Natural killer cell treated with Interleukin-12 subunit alpha and Interleukin-12 subunit beta and Interleukin-15 and Interleukin-18, amount 100 ng/mL, for 72 hours (primary cell): ENCODE data around the gene GPR25. TPM values are rescaled to one million over a fixed set of nuclear protein-coding genes. Genes with fewer than 3 reads are reported as not detected.

Experiments used
- ATAC-seq, 2 donors: fragments of 150-1000 bp; cut with Tn5 transposase in 1 of 2; sonication (Bioruptor Pico), chemical (Tn5 transposase) in 1 of 2; 2 replicates each; pipeline ENCODE4 v1.10.0; 2021
- DNase-seq: peaks from one replicate; pipeline ENCODE4 v3.0.0; 2022; ENCODE audit warnings: low spot score
- H3K27ac Mint-ChIP-seq, 2 donors: 1 replicate in 1 of 2; 2 replicates in 1 of 2; pipeline ENCODE4 v1.8.0; 2022; ENCODE audit warnings: mixed read lengths in 2 of 2, mild to moderate bottlenecking in 1 of 2, moderate library complexity in 1 of 2
- H3K27me3 Mint-ChIP-seq, 2 donors: 1 replicate in 1 of 2; 2 replicates in 1 of 2; pipeline ENCODE4 v1.8.0; 2022; ENCODE audit warnings: mixed read lengths in 2 of 2
- H3K36me3 Mint-ChIP-seq: one replicate; pipeline ENCODE4 v1.8.0; 2022; ENCODE audit warnings: mixed read lengths
- H3K4me1 Mint-ChIP-seq, 2 donors: 1 replicate in 1 of 2; 2 replicates in 1 of 2; pipeline ENCODE4 v1.8.0; 2022; ENCODE audit warnings: low read depth in 2 of 2, mixed read lengths in 2 of 2, mild to moderate bottlenecking in 1 of 2
- H3K4me3 Mint-ChIP-seq: one replicate; pipeline ENCODE4 v1.8.0; 2022; ENCODE audit warnings: mixed read lengths
- H3K9me3 Mint-ChIP-seq: 2 replicates; pipeline ENCODE4 v1.8.0; 2022; ENCODE audit warnings: mixed read lengths
- total RNA-seq, 2 donors: library from RNA; stranded (reverse); gene quantifications; one replicate each; pipeline ENCODE4 v1.2.3, GENCODE V29; 2022

The GPR25 gene
- total RNA-seq, 2 donors from 2014 or later, result not detected

- peaks cover 0 to 2% of the 10 kb centered on the region in 2 donors for H3K4me1 Mint-ChIP-seq
- H3K4me3 Mint-ChIP-seq, result no peak overlapping the region
- H3K27ac Mint-ChIP-seq, result no peak overlapping the region
- no peak for DNase-seq
- no peaks in the 10 kb centered on the region for H3K27me3 Mint-ChIP-seq
- no peak for ATAC-seq
- no peaks in the 10 kb centered on the region for H3K36me3 Mint-ChIP-seq
- no peaks in the 10 kb centered on the region for H3K9me3 Mint-ChIP-seq
Observed at GRCh38 chr1:200917291-200917817, 44.6 kb downstream of the GPR25 start.

DNA sequence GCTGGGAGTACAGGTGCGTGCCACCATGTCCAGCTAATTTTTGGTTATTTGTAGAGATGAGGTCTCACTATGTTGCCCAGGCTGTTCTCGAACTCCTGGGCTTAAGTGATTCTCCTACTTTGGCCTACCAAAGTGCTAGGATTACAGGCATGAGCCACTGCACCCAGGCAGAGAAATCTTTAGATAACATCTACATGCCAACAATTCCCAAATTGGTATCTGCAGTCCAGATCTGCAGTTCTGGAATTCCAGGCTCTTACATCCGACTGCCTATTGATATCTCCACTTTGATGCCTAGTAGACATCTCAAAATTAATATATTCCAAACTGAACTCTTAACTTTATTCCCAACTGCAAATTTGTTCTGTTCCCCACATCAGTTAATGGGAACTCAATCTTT lies 45.2 kb downstream of the GPR25 start:
- Mint-ChIP-seq H3K4me1 (peaks cover 0 to 2% of the 10 kb centered on the region in 2 donors), H3K4me3 (no peak overlapping the region), H3K9me3 (no peaks in the 10 kb centered on the region), H3K27ac (no peak overlapping the region), H3K27me3 (peaks cover 0 to 1% of the 10 kb centered on the region in 2 donors), H3K36me3 (no peaks in the 10 kb centered on the region)
- no peak for ATAC-seq
- no peak for DNase-seq

- ATAC-seq, result no peak
- Mint-ChIP-seq H3K4me3 (no peak overlapping the region), H3K9me3 (no peaks in the 10 kb centered on the region), H3K4me1 (peaks cover 0 to 2% of the 10 kb centered on the region in 2 donors), H3K27me3 (peaks cover 0 to 3% of the 10 kb centered on the region in 2 donors), H3K36me3 (no peaks in the 10 kb centered on the region), H3K27ac (no peak overlapping the region)
- no peak for DNase-seq
Observed at GRCh38 chr1:200919386-200919785, 46.6 kb downstream of the GPR25 start.

- Mint-ChIP-seq H3K27me3 (peaks cover 0 to 3% of the 10 kb centered on the region in 2 donors), H3K4me1 (peaks cover 5 to 7% of the 10 kb centered on the region in 2 donors), H3K36me3 (no peaks in the 10 kb centered on the region), H3K4me3 (no peak overlapping the region), H3K9me3 (no peaks in the 10 kb centered on the region), H3K27ac (no peak overlapping the region)
- ATAC-seq (no peak), DNase-seq (no peak)
Observed at GRCh38 chr1:200921571-200922110, 48.9 kb downstream of the GPR25 start.

DNA sequence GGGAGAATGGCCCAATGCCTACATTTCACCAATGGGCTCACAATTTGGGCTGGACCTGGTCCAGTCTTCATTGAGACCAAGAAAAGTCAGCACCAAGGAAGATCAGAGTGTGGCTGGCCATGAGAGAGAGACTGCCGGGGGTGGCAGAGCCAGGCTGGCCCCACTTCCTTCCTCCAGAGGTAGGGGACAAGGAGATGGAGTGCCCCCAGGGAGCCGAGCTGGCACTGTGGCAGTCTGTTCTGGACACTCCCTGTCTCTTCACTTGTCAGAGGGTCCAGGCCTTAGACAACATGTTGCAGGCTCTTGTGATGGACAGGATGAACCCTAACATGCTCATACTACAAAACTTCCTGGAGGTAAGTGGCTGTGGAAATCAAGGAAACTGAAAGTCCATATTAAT lies 49.6 kb downstream of the GPR25 start:
- H3K4me1 Mint-ChIP-seq, result peaks cover 5 to 7% of the 10 kb centered on the region in 2 donors
- H3K27me3 Mint-ChIP-seq, result peaks cover 0 to 3% of the 10 kb centered on the region in 2 donors
- H3K4me3 Mint-ChIP-seq, result no peak overlapping the region
- H3K27ac Mint-ChIP-seq, result no peak overlapping the region
- H3K36me3 Mint-ChIP-seq, result no peaks in the 10 kb centered on the region
- DNase-seq (no peak), ATAC-seq (no peak)
- no peaks in the 10 kb centered on the region for H3K9me3 Mint-ChIP-seq

DNA sequence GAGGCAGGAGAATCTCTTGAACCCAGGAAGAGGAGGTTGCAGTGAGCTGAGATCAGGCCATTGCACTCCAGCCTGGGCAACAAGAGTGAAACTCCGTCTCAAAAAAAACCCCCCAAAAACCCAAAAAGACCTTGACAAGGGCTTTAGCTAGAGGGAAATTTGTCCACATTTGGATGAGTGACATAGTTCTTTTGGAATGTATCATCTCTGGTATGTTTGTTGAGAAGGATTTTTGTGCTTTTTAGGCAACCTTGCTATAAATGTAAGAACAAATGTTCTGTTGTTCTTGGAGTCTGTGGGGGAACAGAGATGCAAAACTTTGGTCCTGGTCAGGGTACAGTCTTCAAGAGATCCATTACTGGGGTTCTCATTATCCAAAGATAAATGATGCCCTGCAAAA lies 50.8 kb downstream of the GPR25 start:
- Mint-ChIP-seq H3K27me3 (peaks cover 0 to 3% of the 10 kb centered on the region in 2 donors), H3K27ac (no peak overlapping the region), H3K4me1 (peaks cover 5 to 7% of the 10 kb centered on the region in 2 donors), H3K9me3 (no peaks in the 10 kb centered on the region), H3K36me3 (no peaks in the 10 kb centered on the region), H3K4me3 (no peak overlapping the region)
- no peak for ATAC-seq
- no peak for DNase-seq

Other genes with a start within 250 kb of the GPR25 start
- 10 to 100 TPM; 24.3 to 27.5 TPM for gene DDX59, start 203.1 kb upstream of the GPR25 start, total RNA-seq
- under 1 TPM; 0.31 to 0.48 TPM for gene CAMSAP2, start 134.1 kb upstream of the GPR25 start, total RNA-seq
- gene INAVA, start 21.9 kb downstream of the GPR25 start, total RNA-seq, result under 1 TPM; 0.25 to 0.86 TPM
- 10 to 100 TPM; 71.1 to 93.3 TPM for gene KIF21B, start 150.7 kb downstream of the GPR25 start, total RNA-seq
- not detected for gene CACNA1S, start 239.4 kb downstream of the GPR25 start, total RNA-seq